GM19099 (cell line): ENCODE results near the gene CDC34.

Experiments
- POLR2A ChIP-seq: IDR thresholded peaks from 3 replicates; pipeline ENCODE4 v1.6.1; 2011; ENCODE audit warnings: low read depth; ENCODE audit not compliant: insufficient read length; ENCODE audit errors: extremely low read depth

Gene CDC34

DNA sequence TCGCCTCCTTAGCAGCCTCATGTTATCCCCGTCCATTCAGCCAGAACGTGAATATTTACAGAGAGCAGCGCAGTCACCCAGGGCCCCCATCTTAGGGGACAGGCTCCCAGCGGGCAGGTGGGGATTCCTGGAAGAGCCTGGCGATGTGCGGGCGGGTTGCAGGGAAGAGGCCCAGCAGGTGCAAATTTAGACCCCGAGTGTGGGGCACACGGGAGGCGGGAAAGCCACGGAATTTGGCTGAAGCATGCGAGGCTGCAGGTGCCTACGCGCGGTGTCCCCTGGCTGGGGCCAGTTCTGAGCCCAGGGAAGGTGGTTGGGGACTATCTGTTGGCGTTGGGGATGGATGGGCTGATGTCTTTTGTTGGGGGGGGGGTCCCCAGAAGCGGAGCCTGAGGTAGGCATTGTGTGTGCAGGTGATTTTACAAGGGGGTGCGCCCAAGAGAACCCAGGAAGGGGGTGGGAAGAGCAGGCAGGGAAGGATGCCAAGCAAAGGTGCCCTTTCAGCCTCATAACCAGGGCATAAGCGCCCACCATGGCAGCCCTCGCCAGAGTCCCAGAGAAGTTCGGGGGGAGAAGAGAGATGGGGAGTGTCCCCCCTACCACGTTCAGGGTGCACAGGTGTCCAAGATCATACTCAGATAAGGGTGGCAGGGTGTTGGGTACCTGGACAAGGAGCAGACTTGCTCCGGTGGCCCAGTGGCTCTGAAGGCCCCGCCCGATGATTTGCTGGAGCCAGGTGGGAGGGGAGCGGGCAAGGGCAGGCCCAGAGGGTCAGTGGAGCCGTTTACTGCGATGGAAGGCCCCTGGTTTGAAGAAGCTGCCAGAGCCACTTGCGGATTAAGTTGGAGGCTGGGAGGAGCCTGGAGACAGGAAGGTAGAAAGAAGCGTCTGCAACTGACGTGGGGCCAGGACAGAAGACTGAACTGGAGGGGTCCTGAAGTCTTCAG lies 23.1 kb upstream of the CDC34 start:
- TF ChIP-seq POLR2A: no peak

DNA sequence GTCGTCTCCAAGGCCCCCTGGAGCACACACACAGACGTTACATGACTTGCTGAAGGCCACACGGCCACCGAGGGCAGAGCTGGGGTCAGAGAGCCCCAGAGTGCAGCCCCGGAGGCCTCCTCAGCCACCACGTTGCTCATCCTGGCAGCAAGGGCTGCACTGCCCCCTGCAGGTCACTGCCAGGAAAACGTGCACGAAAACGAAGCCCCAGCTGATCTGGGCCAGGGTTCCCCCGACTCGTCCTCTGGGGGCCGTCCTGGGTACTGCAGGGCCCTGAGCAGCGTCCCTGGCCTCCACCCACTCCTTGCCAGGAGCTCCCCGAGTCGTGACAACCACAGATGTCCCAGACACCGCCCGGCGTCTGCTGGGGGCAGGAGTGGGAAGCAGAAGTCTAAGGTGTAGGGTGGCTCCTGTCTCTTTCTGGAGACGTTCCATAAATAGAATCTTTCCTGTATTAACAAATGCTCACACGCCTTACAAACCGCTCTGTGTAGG lies 20.9 kb upstream of the CDC34 start:
- TF ChIP-seq POLR2A: peak; percentile 19

DNA sequence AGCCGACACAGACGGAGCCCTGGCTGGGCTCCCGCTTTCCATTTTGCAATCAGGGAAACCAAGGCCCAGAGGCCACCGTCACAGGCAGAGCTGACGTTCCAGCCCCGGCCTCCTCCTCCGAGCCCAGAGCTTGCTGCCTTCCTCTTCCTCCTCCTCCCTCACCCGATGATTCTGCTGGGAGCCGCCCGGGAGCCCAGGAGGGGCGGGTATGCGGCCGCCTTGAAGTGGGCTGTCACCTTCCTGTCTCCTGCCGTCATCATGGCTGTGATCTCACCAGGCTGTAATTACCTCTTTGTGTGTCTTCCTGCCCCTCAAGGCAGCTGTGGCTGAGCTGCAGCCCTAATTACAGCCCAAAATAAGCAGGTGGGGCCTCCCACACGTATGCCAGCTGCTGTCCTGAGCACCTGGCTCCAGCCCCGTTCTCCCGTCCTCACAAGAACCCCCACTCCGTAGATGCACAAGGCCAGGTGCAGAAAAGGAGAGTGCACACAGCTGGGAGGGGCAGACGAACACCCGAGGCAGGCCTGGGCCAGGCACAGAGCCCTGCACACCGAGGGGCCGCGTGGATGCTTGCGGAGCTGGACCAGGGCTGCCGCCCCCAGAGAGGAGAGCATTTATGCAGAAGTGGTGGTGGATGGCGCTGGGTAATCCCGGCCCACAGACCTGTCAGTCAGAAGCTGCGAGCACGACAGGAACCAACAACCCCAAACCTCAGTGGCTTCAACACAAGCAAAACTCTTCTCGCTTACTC lies 20.3 kb upstream of the CDC34 start:
- TF ChIP-seq POLR2A: no peak

DNA sequence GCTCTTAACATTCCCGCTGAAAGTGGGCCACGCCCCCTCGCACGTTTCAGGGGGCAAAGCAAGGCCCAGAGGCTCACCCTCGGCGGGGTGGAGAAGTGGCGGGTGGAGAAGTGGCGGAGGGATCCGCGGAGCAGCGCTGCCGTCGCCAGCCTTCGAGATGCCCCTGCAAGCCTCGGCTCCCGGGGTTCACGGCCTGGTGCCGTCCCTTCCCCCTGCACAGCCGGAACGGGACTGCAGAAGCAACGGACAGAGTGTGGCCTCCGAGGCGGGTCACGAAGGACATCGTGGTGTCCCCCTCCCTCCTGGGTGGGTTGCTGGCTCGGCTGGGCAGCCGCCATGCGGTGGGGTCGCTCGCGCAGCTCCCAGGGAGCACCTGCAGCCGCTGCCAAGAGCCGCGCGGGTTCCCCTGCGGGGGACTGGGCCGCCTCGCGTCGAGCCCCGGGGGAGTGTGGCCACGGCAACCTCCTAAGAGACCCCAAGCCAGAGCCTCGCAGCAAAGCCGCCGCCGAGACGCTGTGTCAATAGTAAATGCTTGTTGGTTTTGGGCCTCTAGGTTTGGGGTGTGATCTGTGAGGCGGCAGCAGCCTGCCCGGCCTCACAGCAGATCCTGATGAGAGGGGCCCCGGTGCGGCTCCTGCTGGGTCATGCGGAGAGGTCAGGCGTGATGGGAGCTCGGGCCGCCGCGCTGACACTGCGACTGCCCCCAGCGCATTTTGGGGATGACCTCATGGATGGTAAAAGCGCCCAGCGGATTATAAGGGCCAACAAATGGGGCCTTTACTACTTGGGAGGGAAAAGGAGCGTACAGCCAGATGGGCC lies 18.8 kb upstream of the CDC34 start:
- TF ChIP-seq POLR2A: no peak

DNA sequence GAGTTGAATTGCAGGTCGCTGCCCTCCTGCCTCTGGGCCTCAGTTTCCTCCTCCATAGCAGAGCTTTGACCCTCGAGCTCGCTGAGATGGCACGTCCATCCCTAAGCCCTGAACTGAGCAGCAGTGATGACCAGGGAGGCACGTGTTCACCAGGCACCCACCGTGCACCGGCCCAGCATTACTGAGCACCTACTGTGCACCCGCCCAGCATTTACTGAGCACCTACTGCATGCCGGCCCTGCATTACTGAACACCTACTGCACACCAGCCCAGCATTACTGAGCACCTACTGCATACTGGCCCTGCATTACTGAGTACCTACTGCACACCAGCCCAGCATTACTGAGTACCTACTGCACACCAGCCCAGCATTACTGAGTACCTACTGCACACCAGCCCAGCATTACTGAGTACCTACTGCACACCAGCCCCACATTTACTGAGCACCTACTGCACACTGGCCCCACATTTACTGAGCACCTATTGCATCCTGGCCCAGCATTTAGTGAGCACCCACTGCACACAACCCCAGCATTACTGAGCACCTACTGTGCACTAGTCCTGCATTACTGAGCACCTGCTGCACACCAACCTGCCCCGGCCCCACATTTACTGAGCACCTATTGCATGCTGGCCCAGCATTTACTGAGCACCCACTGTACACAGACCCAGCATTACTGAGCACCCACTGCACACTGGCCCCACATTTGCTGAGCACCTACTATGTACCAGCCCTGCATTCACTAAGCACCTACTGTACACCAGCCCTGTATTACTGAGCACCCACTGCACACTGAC lies 18.0 kb upstream of the CDC34 start:
- TF ChIP-seq POLR2A: no peak

DNA sequence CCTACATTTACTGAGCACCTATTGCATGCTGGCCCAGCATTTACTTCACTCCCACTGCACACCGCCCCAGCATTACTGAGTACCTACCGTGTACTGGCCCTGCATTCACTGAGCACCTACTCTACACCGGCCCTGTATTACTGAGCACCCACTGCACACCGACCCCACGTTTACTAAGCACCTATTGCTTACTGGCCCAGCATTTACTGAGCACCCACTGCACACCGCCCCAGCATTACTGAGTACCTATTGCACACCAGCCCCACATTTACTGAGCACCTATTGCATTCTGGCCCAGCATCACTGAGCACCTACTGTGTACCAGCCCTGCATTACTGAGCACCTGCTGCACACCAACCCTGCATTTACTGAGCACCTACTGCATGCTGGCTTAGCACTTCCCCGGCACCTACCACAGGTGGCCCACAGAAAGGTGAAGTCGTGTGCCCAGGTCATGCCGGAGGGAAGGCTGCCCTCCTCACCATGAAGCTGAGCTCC lies 17.3 kb upstream of the CDC34 start:
- no peak for TF ChIP-seq POLR2A

DNA sequence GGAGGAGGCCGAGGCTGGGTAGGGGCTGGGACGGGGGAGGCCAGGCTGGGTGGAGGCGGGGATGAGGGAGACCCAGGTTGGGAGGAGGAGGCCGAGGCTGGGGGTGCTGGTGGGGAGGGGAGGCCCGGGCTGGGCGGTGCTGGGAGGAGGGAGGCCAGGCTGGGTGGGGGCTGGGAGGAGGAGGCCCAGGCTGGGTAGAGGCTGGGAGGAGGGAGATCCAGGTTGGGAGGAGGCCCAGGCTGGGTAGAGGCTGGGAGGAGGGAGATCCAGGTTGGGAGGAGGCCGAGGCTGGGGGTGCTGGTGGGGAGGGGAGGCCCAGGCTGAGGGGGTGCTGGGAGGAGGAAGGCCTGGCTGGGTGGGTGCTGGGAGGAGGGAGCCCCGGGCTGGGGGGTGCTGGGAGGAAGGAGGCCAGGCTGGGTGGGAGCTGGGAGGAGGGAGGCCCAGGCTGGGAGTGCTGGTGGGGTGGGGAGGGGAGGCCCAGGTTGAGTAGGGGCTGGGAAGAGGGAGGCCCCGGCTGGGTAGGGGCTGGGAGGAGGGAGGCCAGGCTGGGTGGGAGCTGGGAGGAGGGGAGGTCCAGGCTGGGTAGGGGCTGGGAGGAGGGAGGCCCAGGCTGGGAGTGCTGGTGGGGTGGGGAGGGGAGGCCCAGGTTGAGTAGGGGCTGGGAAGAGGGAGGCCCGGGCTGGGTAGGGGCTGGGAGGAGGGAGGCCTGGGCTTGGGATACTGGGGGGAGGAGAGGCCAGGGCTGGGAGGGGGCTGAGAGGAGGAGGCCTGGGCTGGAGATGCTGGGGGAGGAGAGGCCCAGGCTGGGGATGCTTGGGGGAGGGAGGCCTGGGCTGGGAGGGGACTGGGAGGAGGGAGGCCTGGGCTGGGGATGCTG lies 13.6 kb upstream of the CDC34 start:
- TF ChIP-seq POLR2A: no peak

DNA sequence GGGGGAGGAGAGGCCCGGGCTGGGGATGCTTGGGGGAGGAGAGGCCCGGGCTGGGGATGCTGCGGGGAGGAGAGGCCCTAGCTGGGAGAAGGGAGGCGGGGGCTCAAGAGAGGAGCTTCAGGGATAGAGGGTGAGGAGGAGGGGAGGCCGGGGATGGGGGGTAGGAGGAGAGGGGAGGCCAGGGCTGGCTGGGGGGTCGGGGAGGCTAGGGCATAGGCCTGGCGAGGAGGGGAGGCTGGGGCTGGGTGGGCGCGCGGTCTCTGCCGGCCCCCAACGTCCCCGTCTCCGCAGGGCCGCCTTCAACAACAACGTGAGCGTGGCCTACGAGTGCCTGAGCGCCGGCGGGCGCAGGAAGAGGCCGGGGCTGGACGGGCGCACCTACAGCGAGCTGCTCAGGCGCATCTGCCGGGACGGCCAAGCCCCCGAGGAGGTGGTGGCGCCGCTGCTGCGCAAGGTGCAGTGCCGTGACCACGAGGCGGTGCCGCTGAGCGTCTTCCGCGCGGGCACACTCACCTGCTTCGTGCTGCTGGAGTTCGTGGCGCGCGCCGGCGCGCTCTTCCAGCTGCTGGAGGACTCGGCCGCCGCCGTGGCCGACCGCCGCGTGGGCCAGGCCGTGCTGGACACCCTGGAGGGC lies 12.8 kb upstream of the CDC34 start:
- no peak for TF ChIP-seq POLR2A

DNA sequence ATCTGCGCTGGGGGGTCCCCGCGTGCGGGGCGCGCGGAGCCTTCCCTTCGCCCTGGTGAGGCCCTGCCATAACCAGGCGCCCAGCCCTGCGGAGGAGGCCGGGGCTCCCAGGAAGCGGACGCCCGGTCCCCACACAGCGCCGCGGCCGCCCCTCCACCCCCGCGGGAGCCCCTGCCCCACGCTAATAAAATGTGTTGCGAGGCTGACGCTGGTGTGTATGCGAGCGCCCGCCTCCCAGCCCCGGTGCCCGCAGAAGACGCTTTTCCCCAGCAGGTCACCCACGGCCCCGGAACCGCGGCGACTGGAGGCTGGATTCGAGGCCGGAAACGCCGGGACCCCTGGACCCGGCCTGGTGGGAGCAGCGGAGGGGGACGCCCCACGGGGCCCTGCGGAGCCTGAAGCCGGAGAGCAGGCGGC lies 12.1 kb upstream of the CDC34 start:
- TF ChIP-seq POLR2A: no peak

DNA sequence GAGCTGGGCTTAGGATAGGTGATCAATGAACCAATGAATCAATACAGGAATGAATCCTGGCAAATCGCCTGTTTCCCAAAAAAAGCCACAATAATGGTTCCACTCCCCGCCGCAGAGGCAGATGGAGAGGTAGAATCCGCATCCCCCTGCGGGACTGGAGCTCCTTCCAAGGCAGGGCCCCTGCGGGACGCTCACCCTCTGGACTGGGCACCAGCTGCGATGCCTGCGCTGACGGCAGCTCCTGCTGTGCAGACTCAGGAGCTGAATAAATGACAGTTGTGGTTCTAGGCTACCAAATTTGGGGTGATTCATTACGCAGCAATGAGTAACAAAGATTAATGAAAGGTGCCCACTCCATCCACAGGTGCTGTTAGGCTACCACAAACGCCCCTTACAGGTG lies 8.8 kb upstream of the CDC34 start:
- no peak for TF ChIP-seq POLR2A

DNA sequence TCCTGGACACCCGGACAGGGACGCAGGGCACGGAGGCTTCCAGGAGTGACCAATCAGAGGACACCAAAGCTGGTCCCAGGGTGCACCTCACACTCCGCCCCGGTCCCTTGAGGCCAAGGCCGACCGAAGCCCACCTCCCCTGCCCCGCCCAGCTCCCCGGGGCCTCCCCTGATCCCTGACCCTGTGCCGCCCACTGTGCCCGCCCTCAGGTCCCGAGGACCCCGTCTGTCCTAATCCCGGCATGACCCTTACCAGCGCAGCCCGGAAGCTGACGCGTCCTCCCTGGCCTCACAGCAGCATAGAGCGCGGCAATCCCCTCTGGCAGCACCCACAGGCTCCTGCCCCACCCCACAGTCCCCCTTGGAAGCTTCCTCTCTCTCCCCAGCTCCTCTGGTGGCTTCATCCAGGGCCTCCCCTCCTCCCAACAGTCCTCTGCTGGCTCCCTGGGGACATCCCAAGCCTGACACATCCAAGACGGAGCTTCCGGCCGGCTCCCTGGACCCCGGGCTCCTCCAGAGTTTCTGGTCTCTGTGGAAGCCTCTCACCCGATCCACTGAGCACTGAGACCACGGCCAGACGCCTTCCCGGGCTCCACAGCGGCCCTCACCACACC lies 7.4 kb upstream of the CDC34 start:
- TF ChIP-seq POLR2A: no peak

DNA sequence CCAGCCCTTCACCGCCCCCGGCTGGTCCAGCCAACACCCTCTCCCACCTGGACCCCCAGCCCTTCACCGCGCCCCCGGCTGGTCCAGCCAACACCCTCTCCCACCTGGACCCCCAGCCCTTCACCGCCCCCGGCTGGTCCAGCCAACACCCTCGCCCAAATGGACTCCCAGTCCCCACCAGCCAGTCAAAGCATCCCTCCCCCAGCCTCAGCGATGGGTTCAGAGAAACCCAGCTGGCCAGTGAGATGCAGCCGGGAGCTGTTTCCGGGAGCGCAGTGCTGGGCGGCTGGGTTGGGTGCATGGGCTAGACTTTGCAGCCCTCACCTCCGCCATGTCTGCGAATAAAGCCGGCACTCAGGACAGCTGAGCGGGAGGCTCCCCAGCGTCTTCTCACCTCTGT lies 6.5 kb upstream of the CDC34 start:
- TF ChIP-seq POLR2A: no peak
